Memory B cell (primary cell): ENCODE results near the gene STK33.

ENCODE experiments used
- ATAC-seq: fragments of 150-1000 bp; cut with Tn5 transposase; 2 replicates; pipeline ENCODE4 v1.10.0; 2021; ENCODE audit warnings: low read depth, mild to moderate bottlenecking, moderate library complexity
- DNase-seq, 2 donors: peaks; one replicate each; pipeline ENCODE4 v3.0.0; 2022; ENCODE audit warnings: low spot score in 2 of 2
- H3K27ac Mint-ChIP-seq: one replicate; pipeline ENCODE4 v1.8.0; 2022; ENCODE audit warnings: mild to moderate bottlenecking, moderate library complexity, mixed read lengths
- H3K27me3 Mint-ChIP-seq: one replicate; pipeline ENCODE4 v1.8.0; 2022; ENCODE audit warnings: mixed read lengths
- H3K36me3 Mint-ChIP-seq: one replicate; pipeline ENCODE4 v1.8.0; 2022; ENCODE audit warnings: mild to moderate bottlenecking, mixed read lengths
- H3K4me1 Mint-ChIP-seq: one replicate; pipeline ENCODE4 v1.8.0; 2022; ENCODE audit warnings: mixed read lengths
- H3K4me3 Mint-ChIP-seq: one replicate; pipeline ENCODE4 v1.8.0; 2022; ENCODE audit warnings: mild to moderate bottlenecking, moderate library complexity, mixed read lengths
- H3K9me3 Mint-ChIP-seq: one replicate; pipeline ENCODE4 v1.8.0; 2022; ENCODE audit warnings: mixed read lengths

The STK33 gene

DNA sequence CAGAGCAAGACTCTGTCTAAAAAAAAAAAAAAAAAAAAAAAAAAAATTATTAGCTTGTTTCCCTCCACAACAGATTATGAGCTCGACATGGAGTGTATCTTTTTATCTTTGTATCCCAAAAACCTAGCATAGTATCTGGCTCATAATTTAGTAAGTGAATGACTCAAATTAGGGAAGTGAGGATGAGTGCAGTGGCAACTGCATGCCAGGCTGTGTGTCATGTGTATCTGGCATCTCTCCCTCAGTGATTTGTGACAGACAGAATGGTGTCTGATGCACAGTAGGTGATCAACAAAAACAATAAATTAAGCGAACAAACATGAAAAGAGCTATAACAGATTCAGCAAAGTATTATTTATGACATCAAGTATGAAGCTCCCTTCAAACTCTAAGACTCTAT lies 7.2 kb downstream of the STK33 start:
- Mint-ChIP-seq H3K27ac (no peak overlapping the region), H3K9me3 (peaks cover 3% of the 10 kb centered on the region)
- DNase-seq, result no peak

GRCh38 chr11:8586184-8586583 lies 7.8 kb downstream of the STK33 start:
- DNase-seq (no peak), ATAC-seq (no peak)
- H3K36me3 Mint-ChIP-seq, result peaks cover 3% of the 10 kb centered on the region
- peaks cover 3% of the 10 kb centered on the region for H3K9me3 Mint-ChIP-seq
- H3K27me3 Mint-ChIP-seq, result no peaks in the 10 kb centered on the region
- no peak overlapping the region for H3K4me3 Mint-ChIP-seq
- H3K4me1 Mint-ChIP-seq, result peaks cover 4% of the 10 kb centered on the region
- H3K27ac Mint-ChIP-seq, result no peak overlapping the region

More for the DNA sequence above, 7.2 kb downstream of the STK33 start:
- peaks cover 4% of the 10 kb centered on the region for H3K4me1 Mint-ChIP-seq
- no peak for ATAC-seq
- H3K4me3 Mint-ChIP-seq, result no peak overlapping the region
- no peaks in the 10 kb centered on the region for H3K27me3 Mint-ChIP-seq
- H3K36me3 Mint-ChIP-seq, result peaks cover 3% of the 10 kb centered on the region

DNA sequence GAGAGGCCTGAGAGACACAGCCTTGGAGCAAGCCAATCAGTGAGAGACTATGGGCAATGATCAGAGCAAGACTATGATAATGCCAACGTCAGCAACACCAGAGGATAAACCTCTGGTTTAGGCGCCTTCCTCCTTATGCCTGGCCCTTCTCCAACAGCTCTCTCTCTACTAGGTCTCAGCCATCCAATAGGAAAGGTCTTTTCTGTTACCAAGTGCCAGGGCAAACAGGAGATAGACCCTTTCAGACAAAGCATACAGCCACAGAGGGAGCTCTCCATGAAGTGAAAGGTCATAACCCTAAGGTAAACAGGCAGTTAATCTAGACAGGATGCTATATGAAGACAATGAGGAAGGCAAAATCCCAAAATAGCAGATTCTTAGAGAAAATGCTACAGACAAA lies 9.5 kb downstream of the STK33 start:
- H3K27ac Mint-ChIP-seq, result no peak overlapping the region
- H3K27me3 Mint-ChIP-seq, result no peaks in the 10 kb centered on the region
- peaks cover 4% of the 10 kb centered on the region for H3K4me1 Mint-ChIP-seq
- H3K4me3 Mint-ChIP-seq, result no peak overlapping the region
- H3K9me3 Mint-ChIP-seq, result peaks cover 5% of the 10 kb centered on the region
- DNase-seq (no peak), ATAC-seq (no peak)
- peaks cover 3% of the 10 kb centered on the region for H3K36me3 Mint-ChIP-seq

- H3K27me3 Mint-ChIP-seq, result no peaks in the 10 kb centered on the region
- peaks cover 4% of the 10 kb centered on the region for H3K4me1 Mint-ChIP-seq
- no peak for DNase-seq
- ATAC-seq, result no peak
- no peak overlapping the region for H3K27ac Mint-ChIP-seq
- H3K4me3 Mint-ChIP-seq, result no peak overlapping the region
- H3K9me3 Mint-ChIP-seq, result peaks cover 5% of the 10 kb centered on the region
- H3K36me3 Mint-ChIP-seq, result peaks cover 3% of the 10 kb centered on the region
These were observed 9.9 kb downstream of the STK33 start for GRCh38 chr11:8584082-8584481.

GRCh38 chr11:8581300-8581699 lies 12.7 kb downstream of the STK33 start:
- H3K4me1 Mint-ChIP-seq, result peaks cover 4% of the 10 kb centered on the region
- DNase-seq (no peak), ATAC-seq (no peak)
- H3K9me3 Mint-ChIP-seq, result peaks cover 7% of the 10 kb centered on the region
- H3K4me3 Mint-ChIP-seq, result no peak overlapping the region
- H3K27me3 Mint-ChIP-seq, result no peaks in the 10 kb centered on the region
- no peaks in the 10 kb centered on the region for H3K36me3 Mint-ChIP-seq
- no peak overlapping the region for H3K27ac Mint-ChIP-seq

- DNase-seq, result no peak
- Mint-ChIP-seq H3K9me3 (peaks cover 7% of the 10 kb centered on the region), H3K4me3 (no peak overlapping the region), H3K4me1 (peaks cover 4% of the 10 kb centered on the region), H3K27ac (no peak overlapping the region), H3K27me3 (no peaks in the 10 kb centered on the region), H3K36me3 (no peaks in the 10 kb centered on the region)
- ATAC-seq, result no peak
These were observed 16.0 kb downstream of the STK33 start for GRCh38 chr11:8577791-8578581.

DNA sequence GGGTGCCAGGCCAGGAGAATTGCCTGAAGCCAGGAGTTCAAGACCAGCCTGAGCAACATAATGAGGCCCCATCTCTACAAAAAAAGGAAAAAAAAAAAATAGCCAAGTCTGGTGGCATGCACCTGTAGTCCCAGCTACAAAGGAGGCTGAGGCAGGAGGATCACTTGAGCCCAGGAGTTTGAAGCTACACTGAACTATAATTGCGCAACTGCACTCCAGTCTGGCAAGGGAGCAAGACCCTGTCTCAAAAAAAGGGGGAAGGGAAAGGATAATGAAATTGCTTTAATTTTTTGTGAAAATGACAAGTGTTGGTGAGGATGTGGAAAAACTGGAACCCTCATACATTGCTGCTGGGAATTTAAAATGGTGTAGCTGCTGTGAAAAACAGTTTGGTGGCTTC lies 19.2 kb downstream of the STK33 start:
- DNase-seq (no peak), ATAC-seq (no peak)
- Mint-ChIP-seq H3K9me3 (peaks cover 2% of the 10 kb centered on the region), H3K4me3 (no peak overlapping the region), H3K27me3 (no peaks in the 10 kb centered on the region), H3K27ac (no peak overlapping the region), H3K4me1 (no peaks in the 10 kb centered on the region), H3K36me3 (no peaks in the 10 kb centered on the region)

DNA sequence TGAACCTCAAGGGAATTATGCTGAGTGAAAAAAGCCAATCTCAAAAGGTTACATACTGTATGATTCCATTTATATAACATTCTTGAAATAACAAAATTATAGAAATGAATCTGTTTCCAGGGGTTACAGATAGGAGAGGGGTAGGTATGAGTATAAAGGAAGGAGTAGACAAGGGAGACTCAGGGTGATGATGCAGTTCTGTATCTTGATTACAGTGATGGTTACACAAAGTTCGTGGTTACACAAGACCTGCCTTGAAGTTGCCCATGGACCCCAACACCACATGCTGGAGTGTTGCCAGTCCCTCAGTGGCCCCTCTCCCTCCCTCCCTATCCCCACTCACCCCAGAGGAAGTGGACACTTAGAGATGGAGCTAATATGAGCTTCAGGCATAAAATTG lies 20.3 kb downstream of the STK33 start:
- ATAC-seq (no peak), DNase-seq (no peak)
- Mint-ChIP-seq H3K36me3 (no peaks in the 10 kb centered on the region), H3K4me1 (no peaks in the 10 kb centered on the region), H3K27me3 (no peaks in the 10 kb centered on the region), H3K9me3 (peaks cover 2% of the 10 kb centered on the region), H3K27ac (no peak overlapping the region), H3K4me3 (no peak overlapping the region)

GRCh38 chr11:8567602-8568198 lies 26.3 kb downstream of the STK33 start:
- DNase-seq (no peak), ATAC-seq (no peak)
- Mint-ChIP-seq H3K4me1 (peaks cover 2% of the 10 kb centered on the region), H3K27ac (no peak overlapping the region), H3K27me3 (peaks cover 1% of the 10 kb centered on the region), H3K9me3 (no peaks in the 10 kb centered on the region), H3K36me3 (no peaks in the 10 kb centered on the region), H3K4me3 (no peak overlapping the region)

DNA sequence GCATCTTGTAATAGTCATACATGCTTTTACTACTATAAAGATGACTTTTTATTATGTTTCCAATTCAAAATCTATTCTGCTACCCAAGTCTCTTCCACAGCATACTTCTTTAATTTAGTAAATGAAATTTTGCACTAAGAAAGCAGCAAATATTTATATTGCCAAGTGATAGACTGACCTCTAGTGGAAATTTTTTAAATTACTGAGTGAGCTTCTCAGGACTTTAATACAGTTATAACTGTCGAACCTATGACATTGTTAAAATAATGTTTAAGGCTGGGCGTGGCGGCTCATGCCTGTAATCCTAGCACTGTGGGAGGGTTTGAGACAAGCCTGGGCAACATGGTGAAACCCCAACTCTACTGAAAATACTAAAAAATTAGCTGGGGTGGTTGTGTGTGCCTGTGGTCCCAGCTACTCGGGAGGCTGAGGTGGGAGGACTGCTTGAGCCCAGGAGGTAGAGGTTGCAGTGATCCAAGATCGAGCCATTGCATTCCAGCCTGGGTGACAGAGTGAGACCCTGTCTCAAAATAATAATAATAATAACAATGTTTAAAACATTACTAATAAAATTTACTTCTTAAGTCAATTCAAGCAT lies 27.3 kb downstream of the STK33 start:
- Mint-ChIP-seq H3K36me3 (peaks cover 3% of the 10 kb centered on the region), H3K27me3 (peaks cover 1% of the 10 kb centered on the region), H3K4me3 (no peak overlapping the region), H3K9me3 (peaks cover 2% of the 10 kb centered on the region), H3K27ac (peak overlapping the region; percentile 52), H3K4me1 (peaks cover 2% of the 10 kb centered on the region)
- DNase-seq (peak in 1 of 2 donors; percentile 48), ATAC-seq (peak; percentile 34)

DNA sequence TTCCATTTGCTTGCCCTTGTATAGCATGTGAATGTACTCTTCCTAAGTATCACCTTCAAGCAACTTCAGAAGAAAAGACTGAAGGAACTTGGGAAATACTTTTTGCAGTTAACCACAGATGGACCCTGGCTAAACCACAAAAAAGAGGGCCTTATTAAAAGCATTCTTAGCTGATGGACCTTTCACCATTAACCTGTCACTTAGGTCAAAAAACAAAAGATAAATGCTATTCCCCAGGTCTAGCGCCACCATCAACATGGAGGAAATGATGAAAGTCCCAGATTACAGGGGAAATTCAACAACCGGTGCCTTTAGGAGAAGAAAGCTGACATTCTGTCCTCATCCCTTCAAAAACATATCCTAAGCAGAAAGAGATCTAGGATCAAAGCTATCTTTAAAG lies 29.5 kb downstream of the STK33 start:
- Mint-ChIP-seq H3K36me3 (peaks cover 6% of the 10 kb centered on the region), H3K27me3 (peaks cover 1% of the 10 kb centered on the region), H3K9me3 (peaks cover 4% of the 10 kb centered on the region), H3K4me3 (no peak overlapping the region), H3K27ac (no peak overlapping the region), H3K4me1 (peaks cover 2% of the 10 kb centered on the region)
- DNase-seq, result no peak
- no peak for ATAC-seq

GRCh38 chr11:8561461-8561860 lies 32.6 kb downstream of the STK33 start:
- ATAC-seq, result no peak
- no peaks in the 10 kb centered on the region for H3K4me1 Mint-ChIP-seq
- no peak overlapping the region for H3K27ac Mint-ChIP-seq
- H3K27me3 Mint-ChIP-seq, result no peaks in the 10 kb centered on the region
- peaks cover 4% of the 10 kb centered on the region for H3K9me3 Mint-ChIP-seq
- no peak overlapping the region for H3K4me3 Mint-ChIP-seq
- DNase-seq, result no peak
- peaks cover 6% of the 10 kb centered on the region for H3K36me3 Mint-ChIP-seq

DNA sequence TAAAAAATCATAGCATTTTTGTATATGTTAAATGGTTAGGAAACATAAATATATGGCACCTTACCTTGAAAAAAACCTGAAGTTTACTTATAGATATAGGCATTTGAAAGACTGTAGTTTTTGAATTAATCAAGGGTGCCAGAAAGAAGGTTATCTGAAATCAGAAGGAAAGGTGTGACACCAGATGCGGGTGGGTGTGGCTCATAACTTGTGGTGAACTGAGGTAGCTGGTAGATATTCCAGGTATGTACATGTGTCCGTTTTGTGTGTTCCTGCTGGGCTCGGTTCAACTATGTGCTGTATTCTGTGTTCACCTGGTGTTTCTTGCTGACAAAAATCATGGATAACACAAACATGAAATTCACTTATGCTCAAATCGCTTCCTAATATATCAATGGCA lies 35.6 kb downstream of the STK33 start:
- DNase-seq (no peak), ATAC-seq (no peak)
- H3K36me3 Mint-ChIP-seq, result peaks cover 8% of the 10 kb centered on the region
- H3K9me3 Mint-ChIP-seq, result peaks cover 4% of the 10 kb centered on the region
- H3K4me1 Mint-ChIP-seq, result no peaks in the 10 kb centered on the region
- H3K27ac Mint-ChIP-seq, result no peak overlapping the region
- H3K27me3 Mint-ChIP-seq, result peaks cover 2% of the 10 kb centered on the region
- H3K4me3 Mint-ChIP-seq, result no peak overlapping the region

GRCh38 chr11:8545698-8546366 lies 48.2 kb downstream of the STK33 start:
- DNase-seq (no peak), ATAC-seq (no peak)
- H3K36me3 Mint-ChIP-seq, result peaks cover 4% of the 10 kb centered on the region
- H3K9me3 Mint-ChIP-seq, result peaks cover 3% of the 10 kb centered on the region
- H3K4me3 Mint-ChIP-seq, result no peak overlapping the region
- H3K27me3 Mint-ChIP-seq, result no peaks in the 10 kb centered on the region
- H3K4me1 Mint-ChIP-seq, result no peaks in the 10 kb centered on the region
- no peak overlapping the region for H3K27ac Mint-ChIP-seq
